GM12872 (cell line): Measurements from ENCODE around the gene CNP.

Experiments
- TF ChIP-seq, protein P1 (sequence below): IDR thresholded peaks from 3 replicates; pipeline ENCODE4 v1.5.1; 2011; ENCODE audit warnings: low read depth, mild to moderate bottlenecking, low read length, moderate library complexity; ENCODE audit not compliant: insufficient read depth

CNP gene

DNA sequence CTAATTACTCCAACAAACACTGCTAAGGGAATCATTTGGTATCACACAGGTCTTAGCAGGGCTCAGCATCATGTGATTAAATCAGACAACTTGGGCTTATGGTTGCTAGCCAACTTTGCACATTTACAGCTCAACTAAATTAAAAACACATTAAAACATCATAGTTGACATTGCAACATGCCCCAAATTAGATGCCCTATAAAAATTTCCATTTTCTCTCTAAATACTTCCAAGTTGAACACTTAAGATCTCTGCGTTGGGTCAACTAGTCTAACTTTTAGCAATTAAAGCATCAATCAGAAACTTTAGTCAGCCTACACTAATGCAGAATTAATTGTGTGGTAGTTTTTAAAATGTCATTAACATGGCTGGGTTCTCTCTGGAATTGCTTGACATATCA lies 38.6 kb downstream of the CNP start:
- TF ChIP-seq, protein P1, sequence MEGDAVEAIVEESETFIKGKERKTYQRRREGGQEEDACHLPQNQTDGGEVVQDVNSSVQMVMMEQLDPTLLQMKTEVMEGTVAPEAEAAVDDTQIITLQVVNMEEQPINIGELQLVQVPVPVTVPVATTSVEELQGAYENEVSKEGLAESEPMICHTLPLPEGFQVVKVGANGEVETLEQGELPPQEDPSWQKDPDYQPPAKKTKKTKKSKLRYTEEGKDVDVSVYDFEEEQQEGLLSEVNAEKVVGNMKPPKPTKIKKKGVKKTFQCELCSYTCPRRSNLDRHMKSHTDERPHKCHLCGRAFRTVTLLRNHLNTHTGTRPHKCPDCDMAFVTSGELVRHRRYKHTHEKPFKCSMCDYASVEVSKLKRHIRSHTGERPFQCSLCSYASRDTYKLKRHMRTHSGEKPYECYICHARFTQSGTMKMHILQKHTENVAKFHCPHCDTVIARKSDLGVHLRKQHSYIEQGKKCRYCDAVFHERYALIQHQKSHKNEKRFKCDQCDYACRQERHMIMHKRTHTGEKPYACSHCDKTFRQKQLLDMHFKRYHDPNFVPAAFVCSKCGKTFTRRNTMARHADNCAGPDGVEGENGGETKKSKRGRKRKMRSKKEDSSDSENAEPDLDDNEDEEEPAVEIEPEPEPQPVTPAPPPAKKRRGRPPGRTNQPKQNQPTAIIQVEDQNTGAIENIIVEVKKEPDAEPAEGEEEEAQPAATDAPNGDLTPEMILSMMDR, result no peak

DNA sequence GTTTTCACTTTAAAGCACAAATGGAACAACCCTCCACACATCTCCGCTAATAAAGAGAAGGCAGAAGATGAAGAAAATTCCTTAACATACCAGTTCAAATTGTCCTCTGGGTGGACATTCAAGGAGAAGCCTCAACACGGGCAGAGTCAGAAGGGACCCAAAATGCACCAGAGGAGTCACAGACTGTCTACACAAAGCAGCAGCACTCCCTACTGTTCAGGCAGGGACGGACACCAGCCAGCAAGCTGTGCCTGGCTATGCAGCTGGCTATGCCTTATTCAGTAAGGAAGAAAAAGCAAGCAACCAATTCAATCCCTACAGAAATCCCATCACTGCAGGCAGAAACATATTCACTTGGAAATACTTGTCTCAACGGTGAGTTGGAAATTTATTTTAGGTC lies 42.6 kb downstream of the CNP start:
- TF ChIP-seq, protein P1, result peak; percentile 21; the same call in 1 of the 3 replicates

DNA sequence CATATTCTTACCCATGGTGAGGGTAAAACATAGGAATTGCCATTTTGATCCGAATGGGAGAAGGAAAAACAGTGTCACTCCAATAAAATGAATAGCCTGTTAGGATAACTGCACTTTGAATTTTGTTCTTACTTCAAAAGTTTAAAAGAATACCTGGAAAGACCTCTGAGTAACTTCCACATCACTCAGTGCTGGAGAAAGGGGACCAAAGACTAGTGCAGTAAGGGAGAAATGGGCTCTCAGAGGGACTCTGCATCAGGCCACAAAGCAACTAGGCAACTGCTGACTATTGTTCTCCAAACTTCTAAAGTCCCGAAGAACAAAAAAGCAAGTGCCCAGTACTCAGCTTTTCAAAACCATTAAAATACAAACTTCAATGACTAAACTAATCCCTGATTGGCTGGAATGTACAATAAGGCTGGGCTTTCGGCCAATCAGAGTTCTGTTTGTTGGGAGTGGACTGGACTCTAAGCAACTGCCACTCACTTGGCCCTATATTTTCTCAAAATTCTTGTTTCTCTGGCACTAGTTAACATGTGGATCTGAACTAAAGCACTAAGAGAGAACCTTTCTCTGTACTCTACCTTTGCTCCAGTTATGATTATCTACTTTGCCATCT lies 44.4 kb downstream of the CNP start:
- TF ChIP-seq, protein P1, result no peak

DNA sequence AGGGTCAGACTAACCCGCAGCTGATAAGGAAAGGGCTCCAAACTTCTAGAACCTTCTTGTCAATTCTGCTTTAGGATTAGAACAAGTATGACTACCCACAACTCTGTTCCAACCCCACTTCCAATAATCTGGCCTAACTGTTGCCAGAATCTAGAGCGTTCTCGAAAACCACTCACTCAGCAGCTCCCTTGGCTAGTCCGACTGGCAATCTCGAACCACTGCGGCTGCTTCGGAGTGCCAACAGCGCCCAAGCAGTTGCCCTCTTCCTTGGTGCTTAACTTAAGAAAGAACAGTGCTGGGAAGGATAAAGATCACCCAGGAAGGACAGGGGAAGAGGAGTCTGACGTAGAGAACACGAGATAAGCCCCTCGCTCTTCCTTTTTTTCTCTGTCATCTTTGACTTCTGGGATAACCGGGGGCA lies 49.8 kb downstream of the CNP start:
- TF ChIP-seq, protein P1, result no peak

DNA sequence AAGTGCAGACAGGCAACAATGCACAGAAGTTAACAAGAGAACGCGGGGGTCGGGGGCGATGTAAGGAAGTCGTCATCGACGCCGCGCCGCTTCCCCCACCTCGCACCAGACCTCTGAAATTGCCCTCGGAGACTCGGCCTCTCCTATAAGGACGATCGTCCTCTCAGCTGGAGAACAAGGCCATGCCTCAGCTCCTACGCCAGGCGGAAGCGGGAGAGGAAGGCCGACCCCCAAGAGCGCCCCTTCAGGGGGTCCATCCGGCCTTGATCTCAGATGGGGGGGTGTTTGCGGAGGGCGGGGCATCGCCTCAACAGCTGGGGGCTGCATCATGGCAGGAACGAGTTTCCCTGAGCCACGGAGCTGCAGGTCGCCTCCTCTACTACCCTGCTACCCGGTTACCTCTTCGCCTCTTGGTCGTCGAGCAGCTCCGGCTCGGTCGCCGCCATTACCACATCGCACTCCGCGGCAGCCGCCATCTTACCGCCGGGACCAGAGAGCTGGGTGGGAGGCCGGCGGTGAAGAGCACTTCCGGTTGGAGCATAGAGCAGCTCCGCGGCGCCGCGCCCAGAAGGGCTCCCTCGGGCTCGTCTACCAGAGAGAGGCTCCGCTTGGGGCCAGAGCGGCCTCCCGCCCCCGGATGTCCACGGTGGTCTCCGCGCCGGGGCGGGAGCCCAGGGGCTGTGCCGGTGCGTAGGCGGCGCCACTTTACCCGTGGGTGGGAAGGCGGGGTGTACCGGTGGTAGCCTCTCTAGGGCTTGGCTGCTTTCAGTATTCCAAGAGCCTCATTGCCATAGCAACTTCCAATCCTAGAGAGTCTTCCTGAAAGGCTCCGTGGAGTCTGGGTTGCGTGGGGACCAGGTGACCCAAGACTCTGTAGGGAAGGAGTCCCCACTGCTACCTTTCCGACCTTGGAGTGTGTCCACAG lies 50.6 kb downstream of the CNP start, which contains the start of gene DNAJC7:
TSS of gene DNAJC7 (minus strand) at position 499 of the 925 bp plus-strand sequence. CDS start at position 476, 23 bp downstream.
- TF ChIP-seq, protein P1, result no peak

DNA sequence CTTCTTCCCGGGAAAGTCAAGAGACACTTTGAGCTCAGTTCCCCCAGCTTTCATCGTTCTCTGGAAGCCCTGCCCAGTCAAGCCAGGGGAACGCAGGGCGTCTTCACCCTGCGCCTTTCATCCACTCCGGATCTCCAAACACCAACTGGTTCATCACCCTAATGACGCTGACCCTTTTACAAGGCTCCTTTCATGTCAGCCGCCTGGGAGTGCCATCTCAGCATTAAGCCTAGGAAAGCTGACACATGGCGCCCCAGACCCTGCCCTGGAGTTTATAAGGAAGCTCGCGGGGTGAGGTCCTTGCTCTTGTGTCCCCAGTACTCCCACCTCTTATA lies 51.2 kb downstream of the CNP start:
- TF ChIP-seq, protein P1, result no peak

DNA sequence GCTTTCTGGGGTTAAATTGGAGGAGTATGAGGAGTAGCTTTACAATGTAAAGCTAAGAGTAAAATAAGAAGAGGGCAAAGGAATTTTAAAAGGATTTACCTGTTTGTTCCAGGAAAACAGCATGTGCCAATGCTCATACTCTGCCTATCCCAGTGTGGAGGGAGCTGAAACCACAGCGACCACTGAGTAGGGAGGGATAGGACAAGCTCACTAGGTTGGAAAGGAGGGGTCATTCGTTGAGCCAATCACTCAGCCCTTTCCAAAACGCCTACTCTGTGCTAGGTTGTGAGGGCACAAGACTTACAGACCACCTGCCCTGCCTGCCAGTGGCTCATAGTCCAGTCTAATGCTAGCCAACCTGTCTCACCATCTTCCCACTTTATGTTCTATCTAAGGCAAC lies 51.7 kb downstream of the CNP start:
- TF ChIP-seq, protein P1, result no peak
